SH-SY5Y (cell line): Measurements from ENCODE around the gene EFCAB14.

Experiments used
- GATA2 ChIP-seq: IDR thresholded peaks from 2 replicates; pipeline ENCODE4 v1.6.1; 2011; ENCODE audit warnings: mild to moderate bottlenecking, low read depth, low read length
- GATA3 ChIP-seq: IDR thresholded peaks from 2 replicates; pipeline ENCODE4 v1.6.1; 2011; ENCODE audit warnings: low read depth, mild to moderate bottlenecking, low read length, moderate library complexity

DNA sequence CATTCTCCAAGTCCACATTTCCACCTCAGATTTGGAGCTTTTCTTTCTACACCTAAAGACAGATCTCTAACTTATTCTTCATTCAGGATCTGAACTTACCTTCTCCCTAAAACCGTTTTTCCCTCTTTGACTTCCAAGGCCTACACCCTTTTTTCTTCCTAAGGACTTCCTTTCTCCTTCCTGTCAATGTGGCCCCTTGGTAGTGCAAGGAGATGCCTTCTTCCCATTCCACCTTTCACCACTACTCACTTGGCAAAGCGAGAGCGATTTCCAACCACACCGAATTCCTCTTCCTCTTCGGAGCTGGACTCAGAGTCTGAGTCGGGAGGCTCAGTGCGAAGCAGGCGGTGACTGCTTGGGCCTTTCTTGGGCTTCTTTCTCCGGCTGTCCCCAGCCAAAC lies 1.3 kb downstream of the EFCAB14 start:
- TF ChIP-seq GATA2 (no peak), GATA3 (no peak)
